DMS53 treated with DMSO at 0.1 percent for 48 hours (cell line): ENCODE results near the gene DENND4A.
"Not testable (repeated sequence)": the region's sequence is repeated elsewhere in the genome, so short reads cannot be mapped to it uniquely, and the experiment has no call there.

ENCODE experiments used
- DNase-seq: peaks from one replicate; lab custom pipeline; 2025; ENCODE audit not compliant: unreplicated experiment; lab: John Stamatoyannopoulos, UW

The DENND4A gene

GRCh38 chr15:65819563-65819960 is 27.5 kb upstream of the DENND4A start:
- DNase-seq = no peak

- DNase-seq = no peak
Measured at GRCh38 chr15:65818927-65819562, 27.0 kb upstream of the DENND4A start.

GRCh38 chr15:65816441-65816840 is 24.3 kb upstream of the DENND4A start:
- DNase-seq = no peak

- not testable (repeated sequence) for DNase-seq
Measured at GRCh38 chr15:65816008-65816407, 23.9 kb upstream of the DENND4A start.

GRCh38 chr15:65814271-65814670 is 22.2 kb upstream of the DENND4A start:
- not testable (repeated sequence) for DNase-seq

GRCh38 chr15:65812916-65813315 is 20.8 kb upstream of the DENND4A start:
- no peak for DNase-seq

- no peak for DNase-seq
Measured at GRCh38 chr15:65812467-65812866, 20.4 kb upstream of the DENND4A start.

GRCh38 chr15:65811835-65812234 is 19.7 kb upstream of the DENND4A start:
- DNase-seq = no peak

GRCh38 chr15:65811011-65811733 is 19.1 kb upstream of the DENND4A start:
- DNase-seq = not testable (repeated sequence)

- DNase-seq = no peak
Measured at GRCh38 chr15:65806397-65806796, 14.3 kb upstream of the DENND4A start.

- DNase-seq = no peak
Measured at GRCh38 chr15:65805019-65805745, 13.1 kb upstream of the DENND4A start.

- DNase-seq = no peak
Measured at GRCh38 chr15:65804252-65804931, 12.3 kb upstream of the DENND4A start.

- DNase-seq = no peak
Measured at GRCh38 chr15:65801229-65801805, 9.2 kb upstream of the DENND4A start.

GRCh38 chr15:65796610-65797078 is 4.6 kb upstream of the DENND4A start:
- no peak for DNase-seq

- DNase-seq = no peak
Measured at GRCh38 chr15:65795663-65796216, 3.6 kb upstream of the DENND4A start.

- no peak for DNase-seq
Measured at GRCh38 chr15:65793818-65794104, 1.7 kb upstream of the DENND4A start.

- DNase-seq = no peak
Measured at GRCh38 chr15:65792988-65793817, 1.1 kb upstream of the DENND4A start.

- DNase-seq = no peak
Measured at GRCh38 chr15:65791335-65792137, 557 bp downstream of the DENND4A start.

GRCh38 chr15:65790694-65791334 is 1.3 kb downstream of the DENND4A start:
- DNase-seq = no peak
